A204.1 (cell line): ENCODE results near the gene OSBPL6.

Source experiments
- FAIRE-seq: peaks from 2 replicates; lab custom pipeline; 2012; peaks lifted over from hg19 to GRCh38; lab: Jason Lieb, UNC

OSBPL6 gene

DNA sequence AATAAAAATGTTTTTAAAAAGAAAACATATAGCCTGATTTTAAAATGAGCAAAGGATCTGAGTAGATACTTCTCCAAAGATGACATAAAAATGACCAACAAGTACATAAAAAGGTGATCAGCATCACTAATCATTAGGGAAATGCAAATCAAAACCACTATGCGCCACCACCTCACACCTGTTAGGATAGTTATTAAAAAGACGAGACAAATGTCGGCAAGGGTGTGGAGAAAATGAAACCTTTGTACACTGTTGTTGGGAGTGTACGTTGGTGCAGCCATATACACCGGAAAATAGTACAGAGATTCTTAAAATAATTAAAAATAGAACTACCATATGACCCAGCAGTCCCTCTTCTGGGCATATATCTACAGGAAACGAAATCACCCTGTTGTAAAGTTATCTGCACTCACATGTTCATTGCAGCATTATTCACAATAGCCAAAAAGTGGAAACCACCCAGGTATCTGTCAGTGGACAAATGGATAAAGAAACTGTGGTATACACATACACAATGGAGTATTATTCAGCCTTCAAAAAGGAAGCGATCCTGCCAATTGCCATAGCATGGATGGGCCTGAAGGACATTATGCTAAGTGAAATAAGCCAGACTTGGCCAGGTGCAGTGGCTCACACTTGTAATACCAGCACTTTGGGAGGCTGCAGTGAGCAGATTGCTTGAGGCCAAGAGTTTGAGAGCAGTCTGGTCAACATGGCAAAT, 165.0 kb downstream of the OSBPL6 start:
- no peak for FAIRE-seq

DNA sequence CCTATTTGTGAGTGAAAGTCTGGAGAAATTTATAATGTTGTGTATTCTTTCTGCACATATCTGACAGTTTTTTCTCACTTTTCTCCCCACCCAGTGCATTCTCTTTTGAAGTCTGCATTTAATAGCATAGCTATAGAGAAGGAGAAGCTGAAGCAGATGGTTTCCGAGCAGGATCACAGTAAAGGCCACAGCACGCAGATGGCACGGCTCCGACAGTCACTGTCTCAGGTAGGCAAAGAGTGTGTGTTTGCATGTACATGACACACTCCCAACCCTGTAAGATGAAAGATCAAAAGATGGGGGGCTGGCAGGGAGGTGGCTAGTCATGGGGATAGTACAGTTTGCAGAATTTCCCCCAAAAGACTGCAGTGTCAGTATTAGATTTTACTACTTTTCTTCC, 167.3 kb downstream of the OSBPL6 start:
- no peak for FAIRE-seq

DNA sequence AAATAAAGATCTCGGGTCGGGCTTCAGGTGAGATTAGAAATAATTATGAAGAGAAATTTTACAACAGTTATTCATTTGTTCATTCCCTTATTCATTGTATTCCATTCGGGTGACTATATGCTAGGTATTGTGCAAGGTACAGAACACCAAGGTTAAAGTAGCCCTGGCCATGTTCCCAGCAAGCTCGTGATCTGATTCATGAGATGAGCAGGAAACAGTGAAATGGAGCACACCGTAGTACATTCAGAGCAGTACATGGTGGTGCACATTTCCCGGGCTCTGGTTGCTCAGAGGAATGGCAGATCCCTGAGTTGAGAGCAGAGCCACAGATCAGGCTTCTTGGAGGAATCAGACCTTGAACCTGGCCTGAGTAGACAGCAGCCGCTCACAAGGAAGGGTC, 168.9 kb downstream of the OSBPL6 start:
- FAIRE-seq = no peak

DNA sequence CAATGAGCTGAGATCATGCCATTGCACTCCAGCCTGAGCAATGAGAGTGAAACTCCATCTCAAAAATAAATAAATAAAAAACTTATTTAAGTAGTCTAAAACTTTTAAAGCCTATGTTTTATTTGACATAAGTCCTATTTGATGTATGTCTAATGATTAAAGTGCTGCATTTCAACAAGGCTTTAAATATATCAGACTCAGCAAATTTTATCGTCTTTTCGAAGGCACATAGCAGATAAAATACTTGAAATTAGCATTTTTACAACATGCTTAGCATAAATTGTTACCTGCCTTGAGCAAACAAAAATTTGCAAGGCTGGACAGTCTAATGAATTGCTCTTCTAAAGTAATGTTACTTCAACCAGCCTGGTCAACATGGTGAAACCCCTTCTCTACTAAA, 170.8 kb downstream of the OSBPL6 start:
- FAIRE-seq = no peak

DNA sequence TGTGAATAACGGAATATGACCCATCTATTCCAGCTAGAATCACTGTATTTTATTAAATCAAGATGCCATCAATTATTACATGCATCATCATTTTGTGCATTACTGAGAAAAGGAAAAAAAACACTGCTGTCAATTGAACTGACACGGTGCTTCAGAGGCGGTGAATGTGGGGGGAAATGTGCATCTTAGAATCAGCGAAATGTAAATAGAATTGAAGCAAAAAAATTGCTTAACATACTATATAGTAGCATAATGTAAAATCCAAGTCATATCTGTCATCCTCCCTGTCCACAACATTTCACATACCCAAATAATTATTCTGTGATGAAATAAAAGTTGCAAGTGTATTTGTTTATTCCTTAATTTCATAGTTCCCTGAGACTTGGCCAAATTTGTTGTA, 172.1 kb downstream of the OSBPL6 start:
- FAIRE-seq = no peak

DNA sequence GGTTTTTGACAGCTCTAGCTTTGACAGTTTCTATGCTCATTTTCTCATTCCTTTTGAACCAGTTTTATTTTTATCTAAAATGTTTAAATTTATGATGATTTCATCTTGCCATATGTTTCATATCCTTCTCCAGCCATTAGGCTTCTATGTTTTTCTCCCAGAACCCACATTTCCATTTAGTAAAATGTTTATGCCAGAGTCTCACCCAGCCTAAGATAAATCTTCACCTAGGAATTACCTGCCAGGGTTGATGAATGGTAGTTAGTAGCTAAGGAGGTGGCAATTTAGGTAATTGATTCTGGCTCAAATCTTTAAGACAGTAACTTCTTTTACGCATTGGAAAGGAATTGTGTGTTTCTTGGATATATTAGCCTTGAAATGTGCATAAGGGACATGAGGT, 173.0 kb downstream of the OSBPL6 start:
- FAIRE-seq = no peak

DNA sequence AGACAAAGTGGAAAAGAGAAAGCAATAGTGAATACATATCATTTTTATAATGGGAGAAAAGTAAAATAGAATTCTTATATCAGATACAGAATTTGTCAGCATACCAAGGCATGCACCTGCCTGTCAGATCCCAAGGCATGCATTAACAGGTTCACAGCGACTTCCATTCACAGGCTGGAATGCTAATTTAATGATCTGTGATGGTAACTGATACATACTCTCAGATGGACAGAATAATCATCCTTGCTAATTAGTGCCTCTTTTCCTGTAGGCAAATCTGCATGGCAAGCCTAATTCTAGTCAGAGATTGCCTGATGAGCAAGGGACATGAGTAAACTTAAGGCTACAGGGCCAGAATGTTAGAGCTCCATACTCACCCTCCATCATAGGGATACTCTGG, 180.6 kb downstream of the OSBPL6 start:
- FAIRE-seq = no peak

DNA sequence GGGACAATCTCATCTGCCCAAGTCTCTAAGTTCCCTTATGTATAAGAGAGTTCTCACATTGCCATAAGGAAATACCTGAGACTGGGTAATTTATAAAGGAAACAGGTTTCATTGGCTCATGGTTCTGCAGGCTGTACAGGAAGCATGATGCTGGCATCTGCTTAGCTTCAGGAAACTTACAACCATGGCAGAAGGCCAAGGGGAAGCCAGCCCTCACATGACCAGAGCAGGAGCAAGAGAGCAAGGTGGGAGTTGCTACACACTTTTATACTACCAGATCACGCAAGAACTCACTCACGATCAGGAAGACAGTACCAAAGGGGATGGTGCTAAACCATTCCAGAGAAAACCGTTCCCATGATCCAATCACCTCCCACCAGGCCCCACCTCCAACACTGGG, 182.7 kb downstream of the OSBPL6 start:
- FAIRE-seq = no peak

DNA sequence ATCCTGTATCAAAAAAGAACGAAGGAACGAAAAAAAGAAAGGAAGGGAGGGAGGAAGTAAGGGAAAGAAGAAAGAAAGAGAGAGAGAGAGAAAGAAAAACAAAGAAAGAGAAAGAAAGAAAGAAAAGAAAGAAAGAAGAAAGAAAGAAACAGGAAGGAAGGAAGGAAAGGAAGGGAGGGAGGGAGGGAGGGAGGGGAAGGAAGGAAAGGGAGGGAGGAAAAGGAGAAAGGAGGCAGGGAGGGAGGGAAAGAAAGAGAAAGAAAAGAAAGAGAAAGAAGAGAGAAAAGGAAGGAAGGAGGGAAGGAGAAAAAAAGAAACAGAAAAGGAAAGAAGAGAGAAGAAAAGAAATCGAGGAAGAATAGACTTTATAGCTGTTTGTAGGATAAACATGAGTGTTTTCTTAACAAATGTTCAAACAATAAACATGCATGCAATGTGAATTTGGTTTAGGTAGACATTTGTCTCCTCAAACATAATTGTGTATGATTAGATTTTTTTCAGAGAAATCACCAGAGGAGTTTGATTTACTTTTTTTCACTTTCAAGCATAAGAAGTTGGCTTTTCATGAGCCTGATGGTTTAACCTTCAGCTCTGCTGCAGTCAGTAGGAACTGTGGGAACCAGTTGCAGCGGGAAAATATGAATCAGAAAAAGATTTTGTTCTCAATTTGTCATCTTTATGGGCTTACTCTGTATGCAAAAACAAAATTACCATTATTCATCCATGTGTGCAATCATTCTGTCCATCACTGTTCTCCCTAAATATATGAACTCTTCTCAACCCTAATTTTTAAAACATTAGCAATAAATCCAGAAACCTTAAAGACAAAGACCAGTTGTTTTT, 185.1 kb downstream of the OSBPL6 start:
- FAIRE-seq = no peak

DNA sequence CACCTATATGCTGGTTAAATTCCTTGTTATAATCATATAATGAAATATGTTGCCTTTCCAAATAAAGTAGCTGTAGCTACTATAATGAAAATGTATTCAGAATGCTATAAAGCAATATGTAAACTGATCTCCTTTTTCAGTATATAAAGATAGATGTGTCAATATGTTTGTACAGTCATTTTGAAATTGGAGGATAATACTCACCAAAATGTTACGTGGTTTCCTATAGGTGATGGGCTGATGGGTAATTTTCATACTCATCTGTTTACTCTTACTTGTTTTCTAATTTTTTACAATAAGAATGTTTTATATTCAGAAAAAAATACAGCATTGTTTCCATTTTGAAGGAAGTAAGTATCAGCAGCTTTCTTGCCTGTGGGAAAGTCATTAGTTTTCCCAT, 186.5 kb downstream of the OSBPL6 start:
- no peak for FAIRE-seq

DNA sequence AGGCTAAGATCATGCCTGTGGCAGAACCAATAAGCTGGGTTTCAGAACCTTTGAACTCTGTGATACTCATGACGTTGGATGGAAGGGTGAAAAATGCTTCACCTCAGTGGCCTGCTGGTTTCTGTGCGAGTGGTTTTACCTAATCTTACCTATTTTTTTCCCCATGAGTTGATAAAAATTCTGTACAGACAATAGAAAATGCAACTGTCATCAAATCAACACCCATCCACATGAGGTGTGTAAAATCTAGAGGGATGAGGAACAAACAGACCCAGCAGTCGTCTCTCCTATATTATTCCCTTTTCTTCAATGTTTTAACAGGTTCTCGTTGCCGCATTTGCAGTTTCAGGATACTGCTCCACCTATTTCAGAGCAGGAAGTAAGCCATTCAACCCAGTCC, 189.4 kb downstream of the OSBPL6 start:
- FAIRE-seq = no peak

DNA sequence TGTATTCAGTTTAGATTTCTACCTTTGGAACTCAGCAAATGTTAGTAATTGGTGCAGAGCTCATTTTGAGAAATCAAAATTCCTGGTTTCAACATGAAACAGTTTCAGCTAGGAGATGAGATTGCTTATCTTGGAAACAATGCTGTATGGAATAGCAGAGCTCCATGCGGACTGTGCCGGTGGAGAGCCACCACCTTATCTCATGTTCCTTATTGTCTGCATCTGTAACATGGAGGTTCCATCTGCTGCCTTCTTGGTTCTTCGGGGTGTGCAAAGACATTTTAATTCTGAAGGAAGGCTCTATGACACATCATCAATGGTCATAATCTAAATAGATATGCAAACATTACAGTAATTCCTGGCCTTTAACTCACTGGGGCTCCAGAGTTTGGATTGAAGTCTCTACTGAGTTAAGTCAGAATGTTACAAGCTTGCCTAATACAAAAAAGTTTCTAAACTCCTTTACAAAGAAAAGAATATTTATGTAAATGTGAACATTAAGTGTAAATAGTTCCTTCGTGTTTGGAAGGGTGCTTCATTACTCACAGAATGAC, 191.4 kb downstream of the OSBPL6 start:
- no peak for FAIRE-seq

DNA sequence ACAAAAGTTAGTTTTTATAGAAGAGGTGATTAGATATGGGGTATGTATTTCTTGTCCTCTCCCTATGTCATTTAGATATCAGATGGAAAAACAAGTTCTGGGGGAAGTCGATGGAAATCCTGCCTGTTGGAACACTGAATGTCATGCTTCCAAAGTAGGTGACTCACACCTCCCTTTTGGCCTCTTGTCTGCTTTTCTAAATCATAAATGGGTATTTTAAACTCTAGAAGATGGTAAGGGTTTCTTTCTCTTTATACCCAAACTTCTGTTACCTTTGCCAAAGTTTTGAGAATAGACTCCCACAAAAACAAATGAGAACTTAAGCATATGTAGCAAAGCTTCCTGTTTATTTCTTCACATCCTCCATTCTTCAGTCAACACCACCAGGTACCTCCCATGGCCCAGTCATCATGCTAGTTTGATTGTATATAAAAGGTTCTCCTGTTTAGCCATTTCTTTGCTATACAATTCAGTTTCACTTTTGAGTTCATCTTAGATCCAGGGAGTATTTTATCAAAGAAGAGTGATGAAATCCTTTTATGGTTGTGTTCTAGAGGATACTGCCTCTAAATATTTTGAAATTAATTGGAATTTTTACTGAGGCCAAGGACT, 192.8 kb downstream of the OSBPL6 start:
- no peak for FAIRE-seq

DNA sequence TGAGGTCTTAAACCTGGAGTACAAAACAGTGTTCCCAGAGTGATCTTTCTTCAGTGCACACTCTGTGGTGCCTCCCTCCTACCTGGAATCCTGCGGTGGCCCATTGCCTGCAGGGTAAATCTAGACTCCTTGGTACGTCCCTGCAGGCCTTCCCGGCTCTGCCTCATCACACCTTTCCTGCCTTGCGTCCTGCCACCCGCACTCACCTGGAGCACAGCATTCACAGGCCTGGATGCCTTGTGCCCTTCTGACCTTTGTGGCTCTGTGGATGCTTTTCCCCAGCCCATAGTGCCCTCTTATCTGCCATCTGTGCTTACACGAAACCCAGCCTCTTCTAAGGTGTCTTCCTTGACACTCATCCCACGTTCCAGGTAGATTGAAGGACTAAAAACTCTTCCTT, 194.0 kb downstream of the OSBPL6 start:
- FAIRE-seq = no peak

DNA sequence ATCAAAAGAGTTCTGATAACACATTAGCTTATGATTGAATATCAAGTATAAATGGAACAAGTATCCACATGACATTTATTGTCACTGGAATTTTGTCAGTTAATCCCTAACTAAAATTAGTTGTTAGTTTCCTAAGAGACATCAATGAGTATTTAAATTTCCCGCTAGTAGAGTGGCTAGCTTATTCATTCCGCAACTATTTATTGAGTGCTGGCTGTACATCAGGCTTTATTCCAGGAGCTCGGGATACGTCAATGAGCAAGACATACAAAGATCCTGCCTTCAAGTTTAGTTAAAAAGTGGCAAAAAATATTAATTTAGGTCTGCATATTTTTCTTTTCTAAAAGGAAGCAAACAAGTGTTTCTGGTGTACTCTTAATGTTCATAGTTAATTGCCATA, 197.4 kb downstream of the OSBPL6 start:
- no peak for FAIRE-seq

DNA sequence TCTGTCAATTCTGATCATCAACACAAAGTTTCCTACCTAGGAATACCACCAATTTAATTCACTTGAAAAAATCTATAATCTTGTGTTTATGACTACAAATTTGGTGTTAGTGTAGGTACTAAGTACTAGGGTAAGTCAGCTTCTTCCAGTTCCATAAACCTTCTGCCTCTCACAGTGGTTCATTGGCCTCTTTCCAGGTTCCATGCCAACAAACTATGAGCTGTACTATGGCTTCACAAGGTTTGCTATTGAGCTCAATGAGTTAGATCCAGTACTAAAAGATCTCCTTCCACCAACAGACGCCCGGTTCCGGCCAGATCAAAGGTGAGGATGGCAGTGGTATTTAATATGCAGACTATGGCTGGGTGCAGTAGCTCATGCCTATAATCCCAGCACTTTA, 197.9 kb downstream of the OSBPL6 start:
- FAIRE-seq = no peak

DNA sequence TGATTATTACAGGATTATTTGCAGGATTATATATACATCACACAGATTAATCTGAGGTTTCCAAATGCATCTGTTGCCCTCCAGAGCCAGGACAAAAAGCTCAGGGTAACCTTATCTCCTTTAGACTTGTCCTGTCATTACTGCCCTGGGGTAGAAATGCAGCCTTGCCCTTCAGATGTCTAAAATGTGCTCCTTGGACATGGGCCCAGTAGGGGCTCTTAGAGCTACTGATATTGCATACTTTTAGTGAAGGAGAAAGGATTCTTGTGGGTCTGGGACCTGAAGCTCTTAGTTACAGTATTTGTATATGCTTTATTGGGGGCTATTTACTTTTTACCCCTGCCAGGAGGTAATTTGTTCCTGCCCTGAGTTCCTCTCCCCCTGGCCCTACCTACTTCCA, 200.5 kb downstream of the OSBPL6 start:
- FAIRE-seq = no peak

DNA sequence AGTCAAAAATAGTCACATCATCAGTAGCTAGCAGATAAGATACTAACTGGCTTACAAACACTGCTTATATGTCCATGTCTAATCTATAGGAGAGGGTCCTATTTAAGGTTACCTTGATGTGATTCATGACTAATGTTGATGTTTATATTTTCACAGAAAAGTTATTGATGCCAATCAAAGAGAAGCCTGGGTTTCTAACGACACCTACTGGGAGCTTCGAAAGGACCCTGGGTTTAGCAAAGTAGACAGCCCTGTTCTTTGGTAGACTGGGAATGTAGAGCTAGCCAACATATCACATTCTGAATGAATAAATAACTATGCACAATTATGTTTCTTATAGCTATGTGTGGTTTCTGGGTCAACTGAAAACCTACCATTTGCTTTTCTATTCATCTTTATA, 201.0 kb downstream of the OSBPL6 start:
- FAIRE-seq = no peak

DNA sequence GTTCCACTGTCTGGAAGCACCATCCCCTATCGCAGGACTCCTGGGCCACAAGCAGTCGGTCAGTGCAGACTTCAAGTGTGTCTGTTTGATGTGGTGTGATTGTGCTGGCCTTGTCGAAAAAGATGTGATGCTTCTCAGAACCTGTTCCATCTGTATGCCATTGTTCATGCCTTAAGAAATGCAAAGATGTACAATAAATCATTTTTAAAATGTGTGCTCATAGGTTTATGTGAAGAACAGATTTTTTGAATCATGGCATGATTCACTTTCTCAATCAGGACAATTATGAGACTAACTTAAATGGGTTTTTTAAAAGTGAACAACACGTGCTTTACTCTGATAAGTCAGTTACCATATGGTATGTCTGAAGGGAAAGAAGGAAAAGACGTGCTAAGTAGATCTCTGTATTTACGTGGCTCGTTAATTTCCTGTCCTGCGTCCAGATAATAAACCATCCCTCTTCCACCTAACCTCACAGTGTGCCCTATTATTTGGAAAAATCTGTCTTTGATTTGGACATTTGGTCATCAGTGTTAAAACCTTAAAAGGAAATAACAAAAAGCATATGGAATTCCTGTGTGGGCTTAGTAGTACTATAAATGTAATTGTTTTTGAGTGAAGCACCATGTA, 201.7 kb downstream of the OSBPL6 start:
- no peak for FAIRE-seq

DNA sequence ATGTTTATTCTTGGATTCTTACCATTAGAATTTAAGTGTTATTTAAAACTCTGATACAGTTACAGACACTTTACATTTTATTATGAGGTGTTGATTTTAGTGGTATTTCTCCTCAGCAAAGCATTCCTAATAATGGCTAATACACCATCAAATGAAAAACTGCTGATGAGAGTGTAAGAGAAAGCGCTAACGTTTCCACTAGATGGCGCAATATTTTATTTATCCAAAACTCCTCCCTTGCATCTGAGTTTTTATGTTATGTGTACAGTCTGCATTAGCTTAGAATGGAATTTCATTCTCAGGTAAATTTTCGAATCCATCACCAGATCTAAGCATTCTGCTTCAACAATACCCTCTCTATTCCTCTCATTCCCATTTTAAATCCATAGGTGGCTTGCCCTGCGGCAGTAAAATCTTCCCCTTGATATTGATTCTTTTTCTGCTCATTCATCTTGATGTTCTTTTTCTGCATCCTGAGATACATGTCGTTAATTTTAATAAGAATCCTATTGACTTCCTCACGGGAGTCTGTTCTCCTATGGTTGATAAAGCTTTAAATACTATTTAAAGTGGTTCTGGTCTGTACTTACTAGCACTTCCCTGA, 202.8 kb downstream of the OSBPL6 start:
- peak; percentile 95 for FAIRE-seq

DNA sequence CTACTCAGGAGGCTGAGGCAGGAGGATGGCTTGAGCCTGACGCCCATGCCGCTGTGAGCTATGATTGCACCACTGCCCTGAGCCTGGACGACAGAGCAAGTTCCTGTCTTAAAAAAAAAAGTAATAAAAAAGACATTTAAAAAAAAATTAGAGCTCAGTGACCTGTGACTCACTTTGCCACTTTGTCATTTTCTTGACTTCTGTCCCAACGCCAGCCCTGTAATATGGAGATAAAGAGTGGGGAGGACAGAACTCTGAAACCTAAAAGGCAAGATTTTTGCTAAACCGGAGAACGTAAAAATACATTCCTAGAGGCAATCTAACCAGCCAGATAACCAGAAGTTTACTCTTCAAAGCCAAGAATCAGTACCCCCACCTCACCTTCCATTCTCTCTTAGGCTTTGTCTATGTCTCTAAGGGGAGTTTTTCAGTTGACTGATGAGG, 207.7 kb downstream of the OSBPL6 start:
- no peak for FAIRE-seq

DNA sequence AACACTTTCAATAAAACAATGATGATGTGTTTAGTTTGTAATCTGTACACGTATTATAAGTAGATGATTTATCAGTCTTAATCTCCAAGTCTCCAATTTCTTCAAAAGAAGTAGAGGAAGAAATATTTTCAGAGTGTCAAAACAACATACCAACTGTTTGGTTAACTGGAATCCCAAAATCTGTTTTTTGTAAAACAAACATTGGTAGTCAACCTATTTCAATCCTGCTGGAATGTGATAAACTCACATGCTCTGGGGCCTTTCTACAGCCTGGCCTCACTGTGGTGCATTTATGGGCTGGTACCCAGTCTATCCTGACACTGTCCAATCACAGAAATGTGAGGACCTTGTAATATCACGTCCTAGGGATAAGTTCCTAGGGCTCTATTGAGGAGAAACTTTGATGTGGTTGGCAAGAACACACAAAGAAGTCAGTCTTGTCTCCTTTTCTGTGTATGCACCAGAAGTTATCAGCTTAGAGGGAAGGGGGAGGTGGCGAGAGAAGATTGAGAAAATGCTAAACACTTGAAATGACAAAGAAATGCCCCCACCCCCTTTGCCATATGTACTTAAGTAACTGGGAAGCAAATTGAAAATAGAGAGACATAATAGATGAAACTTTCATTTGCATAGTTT, 209.5 kb downstream of the OSBPL6 start:
- no peak for FAIRE-seq
